GM12878 (cell line): ENCODE measurements around the gene EI24. TPM values are rescaled to one million over a fixed set of nuclear protein-coding genes. Genes with fewer than 3 reads are reported as not detected.

Experiments used
- BACH1 ChIP-seq: fragments of 450-650 bp; IDR thresholded peaks from 2 replicates; pipeline ENCODE4 v1.6.1; 2017; ENCODE audit warnings: mild to moderate bottlenecking, borderline replicate concordance
- CREM ChIP-seq: IDR thresholded peaks from 2 replicates; pipeline ENCODE4 v1.6.1; 2014; ENCODE audit warnings: antibody characterized with exemption, low read depth
- CUX1 ChIP-seq: IDR thresholded peaks from 2 replicates; pipeline ENCODE4 v1.6.1; 2012; ENCODE audit warnings: improper control_type of control experiment, low read depth, low read length; ENCODE audit not compliant: insufficient replicate concordance
- E4F1 ChIP-seq: fragments of 450-650 bp; IDR thresholded peaks from 2 replicates; pipeline ENCODE4 v1.6.1; 2018; ENCODE audit warnings: borderline replicate concordance, mild to moderate bottlenecking; ENCODE audit not compliant: partially characterized antibody
- GABPA ChIP-seq: IDR thresholded peaks from 2 replicates; pipeline ENCODE4 v1.6.1; 2014; ENCODE audit warnings: antibody characterized with exemption, low read depth, mild to moderate bottlenecking, inconsistent platforms
- HDGF ChIP-seq: fragments of 450-650 bp; IDR thresholded peaks from 2 replicates; pipeline ENCODE4 v1.6.1; 2016; ENCODE audit warnings: antibody characterized with exemption
- HSF1 ChIP-seq: fragments of 150-350 bp; IDR thresholded peaks from 2 replicates; pipeline ENCODE4 v1.6.1; 2014; ENCODE audit warnings: mild to moderate bottlenecking, low read depth, low read length
- KLF5 ChIP-seq: fragments of 450-650 bp; IDR thresholded peaks from 2 replicates; pipeline ENCODE4 v1.6.1; 2014; ENCODE audit warnings: mild to moderate bottlenecking; ENCODE audit not compliant: partially characterized antibody
- NBN ChIP-seq: fragments of 450-650 bp; IDR thresholded peaks from 2 replicates; pipeline ENCODE4 v1.6.1; 2016
- NFYB ChIP-seq: IDR thresholded peaks from 2 replicates; pipeline ENCODE4 v1.6.1; 2011; ENCODE audit warnings: low read depth, mild to moderate bottlenecking, low read length, improper control_type of control experiment, moderate library complexity; ENCODE audit not compliant: insufficient read depth
- NRF1 ChIP-seq: conservative IDR thresholded peaks from 2 replicates; pipeline ENCODE4 v1.6.1; 2011; ENCODE audit warnings: mild to moderate bottlenecking, low read depth, low read length, improper control_type of control experiment
- PAX8 ChIP-seq: fragments of 450-650 bp; IDR thresholded peaks from 2 replicates; pipeline ENCODE4 v1.6.1; 2017; ENCODE audit warnings: mild to moderate bottlenecking, moderate library complexity
- PKNOX1 ChIP-seq: fragments of 450-650 bp; IDR thresholded peaks from 2 replicates; pipeline ENCODE4 v1.6.1; 2016; ENCODE audit warnings: mild to moderate bottlenecking
- POLR2A ChIP-seq: IDR thresholded peaks from 2 replicates; pipeline ENCODE4 v1.6.1; 2011; ENCODE audit warnings: low read depth, mild to moderate bottlenecking, low read length
- POLR2AphosphoS5 ChIP-seq: IDR thresholded peaks from 2 replicates; pipeline ENCODE4 v1.6.1; 2011; ENCODE audit warnings: mild to moderate bottlenecking, low read length, inconsistent platforms
- SREBF2 ChIP-seq: IDR thresholded peaks from 2 replicates; pipeline ENCODE4 v1.6.1; 2012; ENCODE audit warnings: mild to moderate bottlenecking, low read length
- YBX1 ChIP-seq: fragments of 450-650 bp; IDR thresholded peaks from 2 replicates; pipeline ENCODE4 v1.6.1; 2016; ENCODE audit warnings: antibody characterized with exemption
- ZBTB33 ChIP-seq: fragments of 450-650 bp; IDR thresholded peaks from 2 replicates; pipeline ENCODE4 v1.6.1; 2017; ENCODE audit warnings: mild to moderate bottlenecking
- polyA plus RNA-seq, 11 experiments: library from polyadenylated mRNA; depleted of rRNA in 4 of 11; unstranded in 6 of 11; stranded (reverse) in 5 of 11; fragments of >200 nt; fragmentation: Nextera tagmentation in 4 of 11; fragmentation: Illumina TruSeq in 1 of 11; extraction: Ambion mirVana in 4 of 11; extraction: Trizol in 1 of 11; gene quantifications; 1 replicate in 1 of 11; 2 replicates in 10 of 11; pipeline versions ENCODE4 v1.2.1 to v1.2.3, GENCODE V29; 2011 to 2016; ENCODE audit warnings: inconsistent platforms in 2 of 11, missing spikeins in 2 of 11, low read depth in 1 of 11
- total RNA-seq, 4 experiments: library from RNA; depleted of rRNA in 3 of 4; stranded (reverse); fragments of >200 nt in 3 of 4; fragmentation: Illumina TruSeq in 1 of 4; extraction: Trizol in 1 of 4; gene quantifications; 2 replicates each; pipeline versions ENCODE4 v1.2.1 to v1.2.3, GENCODE V29; 2013 to 2021

EI24 gene
- total and polyA plus RNA-seq, 10 of the 15 experiments (the other 5 are each of a cell fraction or from before 2014, with no cell fraction given) = 20.3 to 127 (median 70.4) TPM

GRCh38 chr11:125568970-125569914 lies at the start of gene EI24 (continued):
- no peak for TF ChIP-seq CUX1
- peak; percentile 62; the same call in 1 of the 2 replicates for TF ChIP-seq POLR2AphosphoS5
- TF ChIP-seq NRF1 = peak; percentile 57
- peak; percentile 74 for TF ChIP-seq NBN
- TF ChIP-seq ZBTB33 = no peak
- TF ChIP-seq HSF1 = no peak
- TF ChIP-seq HDGF = 0 out of 2 replicates have a peak, but pooled peaks have one; percentile 17
- peak; percentile 68 for TF ChIP-seq KLF5
- TF ChIP-seq BACH1 = peak; percentile 81
- TF ChIP-seq POLR2A = peak; percentile 82
- TF ChIP-seq CREM = peak; percentile 50; the same call in 1 of the 2 replicates
- TF ChIP-seq NFYB = no peak
- TF ChIP-seq PKNOX1 = peak; percentile 8; the same call in 1 of the 2 replicates
- no peak for TF ChIP-seq SREBF2
- TF ChIP-seq PAX8 = no peak
- TF ChIP-seq E4F1 = no peak
- TF ChIP-seq YBX1 = no peak
- no peak for TF ChIP-seq GABPA
